ENCODE measurements around the gene MYOZ3. TPM values are rescaled to one million over a fixed set of nuclear protein-coding genes. Genes with fewer than 3 reads are reported as not detected.

MYOZ3 gene
- polyA plus RNA-seq, 1 donor from 2014 or later, result not detected

DNA sequence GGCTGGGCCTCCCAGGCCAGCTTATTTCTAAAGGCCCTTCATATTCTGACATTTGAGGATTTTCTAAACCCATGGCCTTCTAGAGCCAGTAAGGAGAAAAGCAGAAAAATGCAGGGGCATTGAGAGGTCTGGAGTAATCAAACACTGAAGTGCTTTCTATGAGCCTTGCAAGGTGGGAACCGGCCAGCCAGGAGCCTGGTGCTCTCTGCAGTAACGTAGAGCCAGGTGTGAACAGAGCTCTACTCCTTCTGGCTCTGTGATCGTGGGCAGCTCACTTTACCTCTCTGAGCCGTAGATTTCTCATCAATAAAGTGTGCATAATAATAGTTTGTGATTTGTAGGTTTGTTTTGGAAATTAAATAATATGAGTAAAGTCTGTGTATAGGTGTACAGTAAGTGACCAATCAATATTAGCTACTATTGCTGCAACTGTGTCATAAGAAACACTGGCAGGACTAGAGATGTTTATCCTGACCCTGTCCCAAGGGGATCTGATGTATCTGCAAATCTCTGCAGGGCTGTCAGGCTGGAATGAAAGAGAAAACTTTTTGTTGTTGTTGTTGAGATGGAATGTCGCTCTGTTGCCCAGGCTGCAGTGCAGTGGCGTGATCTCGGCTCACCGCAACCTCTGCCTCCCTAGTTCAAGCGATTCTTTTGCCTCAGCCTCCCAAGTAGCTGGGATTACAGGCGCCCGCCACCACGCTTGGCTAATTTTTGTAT, 17.9 kb upstream of the MYOZ3 start:
- Histone ChIP-seq H3K9ac (ENCODE audit: low read length) (no peak overlapping the region), H3K27me3 (ENCODE audit: insufficient read depth, low read depth, low read length) (no peaks in the 10 kb centered on the region), H4K20me1 (ENCODE audit: insufficient read depth) (no peaks in the 10 kb centered on the region), H2AFZ (ENCODE audit: low read depth, low read length) (no peak overlapping the region), H3K4me2 (ENCODE audit: low read length) (no peak overlapping the region), H3K36me3 (ENCODE audit: insufficient read depth, low read length) (no peaks in the 10 kb centered on the region), H3K9me3 (ENCODE audit: low read length) (no peaks in the 10 kb centered on the region), H3F3A (ENCODE audit: insufficient read depth, low read length, poor library complexity, severe bottlenecking) (no peaks in the 10 kb centered on the region), H3K4me3 (ENCODE audit: low read length) (no peak overlapping the region), H3K9me2 (ENCODE audit: insufficient read depth, low read length) (no peaks in the 10 kb centered on the region), H3K27ac (ENCODE audit: low read length) (no peak overlapping the region), H3K79me2 (replicated peaks; ENCODE audit: insufficient read depth, low read length) (no peaks in the 10 kb centered on the region)
- TF ChIP-seq POLR2AphosphoS5 (IDR thresholded peaks at IDR 0.05), result no peak
- TF ChIP-seq, protein P1, sequence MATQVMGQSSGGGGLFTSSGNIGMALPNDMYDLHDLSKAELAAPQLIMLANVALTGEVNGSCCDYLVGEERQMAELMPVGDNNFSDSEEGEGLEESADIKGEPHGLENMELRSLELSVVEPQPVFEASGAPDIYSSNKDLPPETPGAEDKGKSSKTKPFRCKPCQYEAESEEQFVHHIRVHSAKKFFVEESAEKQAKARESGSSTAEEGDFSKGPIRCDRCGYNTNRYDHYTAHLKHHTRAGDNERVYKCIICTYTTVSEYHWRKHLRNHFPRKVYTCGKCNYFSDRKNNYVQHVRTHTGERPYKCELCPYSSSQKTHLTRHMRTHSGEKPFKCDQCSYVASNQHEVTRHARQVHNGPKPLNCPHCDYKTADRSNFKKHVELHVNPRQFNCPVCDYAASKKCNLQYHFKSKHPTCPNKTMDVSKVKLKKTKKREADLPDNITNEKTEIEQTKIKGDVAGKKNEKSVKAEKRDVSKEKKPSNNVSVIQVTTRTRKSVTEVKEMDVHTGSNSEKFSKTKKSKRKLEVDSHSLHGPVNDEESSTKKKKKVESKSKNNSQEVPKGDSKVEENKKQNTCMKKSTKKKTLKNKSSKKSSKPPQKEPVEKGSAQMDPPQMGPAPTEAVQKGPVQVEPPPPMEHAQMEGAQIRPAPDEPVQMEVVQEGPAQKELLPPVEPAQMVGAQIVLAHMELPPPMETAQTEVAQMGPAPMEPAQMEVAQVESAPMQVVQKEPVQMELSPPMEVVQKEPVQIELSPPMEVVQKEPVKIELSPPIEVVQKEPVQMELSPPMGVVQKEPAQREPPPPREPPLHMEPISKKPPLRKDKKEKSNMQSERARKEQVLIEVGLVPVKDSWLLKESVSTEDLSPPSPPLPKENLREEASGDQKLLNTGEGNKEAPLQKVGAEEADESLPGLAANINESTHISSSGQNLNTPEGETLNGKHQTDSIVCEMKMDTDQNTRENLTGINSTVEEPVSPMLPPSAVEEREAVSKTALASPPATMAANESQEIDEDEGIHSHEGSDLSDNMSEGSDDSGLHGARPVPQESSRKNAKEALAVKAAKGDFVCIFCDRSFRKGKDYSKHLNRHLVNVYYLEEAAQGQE (IDR thresholded peaks at IDR 0.05; ENCODE audit: borderline replicate concordance), result no peak
- no peak for TF ChIP-seq EZH2 (IDR thresholded peaks at IDR 0.05; ENCODE audit: borderline replicate concordance, insufficient read depth, low read length, poor library complexity, severe bottlenecking)
- no peak for TF ChIP-seq TAF1 (IDR thresholded peaks at IDR 0.05; ENCODE audit: low read depth)
- no peak for TF ChIP-seq MXI1 (conservative IDR thresholded peaks at IDR 0.05; ENCODE audit: poor library complexity, severe bottlenecking)
- no peak for TF ChIP-seq EP300 (conservative IDR thresholded peaks at IDR 0.05; ENCODE audit: poor library complexity, severe bottlenecking)
- TF ChIP-seq SMC3 (conservative IDR thresholded peaks at IDR 0.05; ENCODE audit: poor library complexity), result no peak
- TF ChIP-seq, protein P2, sequence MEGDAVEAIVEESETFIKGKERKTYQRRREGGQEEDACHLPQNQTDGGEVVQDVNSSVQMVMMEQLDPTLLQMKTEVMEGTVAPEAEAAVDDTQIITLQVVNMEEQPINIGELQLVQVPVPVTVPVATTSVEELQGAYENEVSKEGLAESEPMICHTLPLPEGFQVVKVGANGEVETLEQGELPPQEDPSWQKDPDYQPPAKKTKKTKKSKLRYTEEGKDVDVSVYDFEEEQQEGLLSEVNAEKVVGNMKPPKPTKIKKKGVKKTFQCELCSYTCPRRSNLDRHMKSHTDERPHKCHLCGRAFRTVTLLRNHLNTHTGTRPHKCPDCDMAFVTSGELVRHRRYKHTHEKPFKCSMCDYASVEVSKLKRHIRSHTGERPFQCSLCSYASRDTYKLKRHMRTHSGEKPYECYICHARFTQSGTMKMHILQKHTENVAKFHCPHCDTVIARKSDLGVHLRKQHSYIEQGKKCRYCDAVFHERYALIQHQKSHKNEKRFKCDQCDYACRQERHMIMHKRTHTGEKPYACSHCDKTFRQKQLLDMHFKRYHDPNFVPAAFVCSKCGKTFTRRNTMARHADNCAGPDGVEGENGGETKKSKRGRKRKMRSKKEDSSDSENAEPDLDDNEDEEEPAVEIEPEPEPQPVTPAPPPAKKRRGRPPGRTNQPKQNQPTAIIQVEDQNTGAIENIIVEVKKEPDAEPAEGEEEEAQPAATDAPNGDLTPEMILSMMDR (IDR thresholded peaks at IDR 0.05; ENCODE audit: poor library complexity, severe bottlenecking), result no peak
- no peak for TF ChIP-seq RAD21 (conservative IDR thresholded peaks at IDR 0.05)

DNA sequence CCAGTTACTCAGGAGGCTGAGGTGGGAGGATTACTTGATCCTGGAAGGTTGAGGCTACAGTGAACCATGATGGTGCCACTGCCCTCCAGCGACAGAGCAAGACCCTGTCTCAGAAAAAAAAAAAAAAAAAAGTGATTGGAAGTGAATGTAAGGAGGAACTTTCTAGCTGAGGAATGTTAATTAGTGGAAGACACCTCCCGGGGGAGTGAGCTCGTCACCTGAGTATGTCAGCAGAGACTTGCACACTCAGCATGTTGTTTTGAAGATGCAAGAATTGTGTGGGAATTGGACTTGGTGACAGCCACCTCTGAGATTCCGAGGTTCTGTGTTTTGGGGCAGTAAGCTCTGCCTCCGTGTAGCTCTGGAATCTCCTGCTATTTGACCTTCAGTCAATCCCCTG, 17.0 kb upstream of the MYOZ3 start:
- no peak overlapping the region for H3K9ac ChIP-seq (ENCODE audit: low read length)
- no peak for TF ChIP-seq RAD21 (conservative IDR thresholded peaks at IDR 0.05)
- TF ChIP-seq EP300 (conservative IDR thresholded peaks at IDR 0.05; ENCODE audit: poor library complexity, severe bottlenecking), result no peak
- no peak for TF ChIP-seq SMC3 (conservative IDR thresholded peaks at IDR 0.05; ENCODE audit: poor library complexity)
- TF ChIP-seq, protein P2 (IDR thresholded peaks at IDR 0.05; ENCODE audit: poor library complexity, severe bottlenecking), result no peak
- TF ChIP-seq, protein P1 (IDR thresholded peaks at IDR 0.05; ENCODE audit: borderline replicate concordance), result no peak
- TF ChIP-seq EZH2 (IDR thresholded peaks at IDR 0.05; ENCODE audit: borderline replicate concordance, insufficient read depth, low read length, poor library complexity, severe bottlenecking), result no peak
- TF ChIP-seq TAF1 (IDR thresholded peaks at IDR 0.05; ENCODE audit: low read depth), result no peak
- no peak for TF ChIP-seq POLR2AphosphoS5 (IDR thresholded peaks at IDR 0.05)
- no peak for TF ChIP-seq MXI1 (conservative IDR thresholded peaks at IDR 0.05; ENCODE audit: poor library complexity, severe bottlenecking)
- H3K27me3 ChIP-seq (ENCODE audit: insufficient read depth, low read depth, low read length), result no peaks in the 10 kb centered on the region
- no peaks in the 10 kb centered on the region for H3K9me3 ChIP-seq (ENCODE audit: low read length)
- H3K4me3 ChIP-seq (ENCODE audit: low read length), result no peak overlapping the region
- no peak overlapping the region for H3K27ac ChIP-seq (ENCODE audit: low read length)
- no peaks in the 10 kb centered on the region for H3F3A ChIP-seq (ENCODE audit: insufficient read depth, low read length, poor library complexity, severe bottlenecking)
- H3K36me3 ChIP-seq (ENCODE audit: insufficient read depth, low read length), result no peaks in the 10 kb centered on the region
- no peaks in the 10 kb centered on the region for H3K9me2 ChIP-seq (ENCODE audit: insufficient read depth, low read length)
- no peaks in the 10 kb centered on the region for H4K20me1 ChIP-seq (ENCODE audit: insufficient read depth)
- H2AFZ ChIP-seq (ENCODE audit: low read depth, low read length), result no peak overlapping the region
- no peak overlapping the region for H3K4me2 ChIP-seq (ENCODE audit: low read length)
- no peaks in the 10 kb centered on the region for H3K79me2 ChIP-seq (replicated peaks; ENCODE audit: insufficient read depth, low read length)
